H9 (cell line): ENCODE measurements around the gene PLEKHM3. TPM values are rescaled to one million over a fixed set of nuclear protein-coding genes. Genes with fewer than 3 reads are reported as not detected.

ENCODE experiments used
- DNase-seq: peaks from one replicate; pipeline ENCODE4 v3.0.0-alpha.2; 2017
- H2AFZ ChIP-seq: one replicate; pipeline ENCODE4 v1.6.1; 2013; ENCODE audit warnings: mild to moderate bottlenecking, low read length, control low read depth, moderate library complexity
- H2AK5ac ChIP-seq: 2 replicates; pipeline ENCODE4 v1.6.1; 2013; ENCODE audit warnings: low read length, control low read depth, mixed read lengths; ENCODE audit not compliant: insufficient read length
- H2BK120ac ChIP-seq: one replicate; pipeline ENCODE4 v1.6.1; 2013; ENCODE audit warnings: low read depth, mild to moderate bottlenecking, low read length, control low read depth, inconsistent platforms; ENCODE audit not compliant: poor library complexity, severe bottlenecking
- H2BK12ac ChIP-seq: 2 replicates; pipeline ENCODE4 v1.6.1; 2013; ENCODE audit warnings: low read length, control low read depth, mixed read lengths, low read depth; ENCODE audit not compliant: insufficient read length
- H2BK15ac ChIP-seq: 2 replicates; pipeline ENCODE4 v1.6.1; 2013; ENCODE audit warnings: low read depth, low read length, control low read depth
- H2BK20ac ChIP-seq: one replicate; pipeline ENCODE4 v1.6.1; 2013; ENCODE audit warnings: low read depth, mild to moderate bottlenecking, low read length, control low read depth, inconsistent platforms; ENCODE audit not compliant: poor library complexity, severe bottlenecking
- H2BK5ac ChIP-seq: 2 replicates; pipeline ENCODE4 v1.6.1; 2013; ENCODE audit warnings: low read length, control low read depth, mixed read lengths; ENCODE audit not compliant: insufficient read length
- H3K14ac ChIP-seq: 2 replicates; pipeline ENCODE4 v1.6.1; 2013; ENCODE audit warnings: low read length, control low read depth; ENCODE audit not compliant: insufficient read depth
- H3K18ac ChIP-seq: 2 replicates; pipeline ENCODE4 v1.6.1; 2013; ENCODE audit warnings: low read depth, mild to moderate bottlenecking, mixed read lengths, low read length, control low read depth; ENCODE audit not compliant: insufficient read length
- H3K23ac ChIP-seq: 2 replicates; pipeline ENCODE4 v1.6.1; 2013; ENCODE audit warnings: low read length, control low read depth, mixed read lengths, low read depth; ENCODE audit not compliant: insufficient read length
- H3K23me2 ChIP-seq: 2 replicates; pipeline ENCODE4 v1.6.1; 2013; ENCODE audit warnings: low read depth, mild to moderate bottlenecking, mixed read lengths, low read length, control low read depth; ENCODE audit not compliant: insufficient read length, poor library complexity, severe bottlenecking
- H3K27ac ChIP-seq: 2 replicates; pipeline ENCODE4 v1.5.1; 2013; ENCODE audit warnings: low read length, control low read depth, mixed read lengths, low read depth; ENCODE audit not compliant: insufficient read length
- H3K27me3 ChIP-seq: 2 replicates; pipeline ENCODE4 v1.6.1; 2013; ENCODE audit warnings: low read length, control low read depth, inconsistent platforms; ENCODE audit not compliant: insufficient read depth
- H3K4ac ChIP-seq: 2 replicates; pipeline ENCODE4 v1.6.1; 2013; ENCODE audit warnings: low read depth, mild to moderate bottlenecking, control low read depth, inconsistent platforms, low read length, moderate library complexity
- H3K4me1 ChIP-seq: 2 replicates; pipeline ENCODE4 v1.6.1; 2013; ENCODE audit warnings: low read length, control low read depth, inconsistent platforms; ENCODE audit not compliant: insufficient read depth
- H3K4me2 ChIP-seq: 2 replicates; pipeline ENCODE4 v1.6.1; 2013; ENCODE audit warnings: low read length, control low read depth, mixed read lengths; ENCODE audit not compliant: insufficient read length, insufficient read depth
- H3K56ac ChIP-seq: 2 replicates; pipeline ENCODE4 v1.6.1; 2013; ENCODE audit warnings: low read depth, mild to moderate bottlenecking, mixed read lengths, low read length, control low read depth; ENCODE audit not compliant: insufficient read length
- H3K79me1 ChIP-seq: 2 replicates; pipeline ENCODE4 v1.6.1; 2013; ENCODE audit warnings: low read depth, mild to moderate bottlenecking, moderate library complexity, low read length, control low read depth, inconsistent platforms; ENCODE audit not compliant: insufficient read depth, poor library complexity, severe bottlenecking
- H3K79me2 ChIP-seq: 2 replicates; pipeline ENCODE4 v1.6.1; 2013; ENCODE audit warnings: low read length, control low read depth, inconsistent platforms; ENCODE audit not compliant: insufficient read depth
- H3K9ac ChIP-seq: 2 replicates; pipeline ENCODE4 v1.6.1; 2013; ENCODE audit warnings: low read length, control low read depth, mixed read lengths; ENCODE audit not compliant: insufficient read length; ENCODE audit errors: extremely low read depth
- H3K9me3 ChIP-seq: one replicate; pipeline ENCODE4 v1.6.1; 2013; ENCODE audit warnings: low read depth, low read length, inconsistent platforms; ENCODE audit not compliant: control insufficient read depth
- H3T11ph ChIP-seq: one replicate; pipeline ENCODE4 v1.6.1; 2013; ENCODE audit warnings: mild to moderate bottlenecking, low read length, control low read depth, inconsistent platforms
- H4K20me1 ChIP-seq: one replicate; pipeline ENCODE4 v1.6.1; 2013; ENCODE audit not compliant: control insufficient read depth, insufficient read length, insufficient read depth
- H4K5ac ChIP-seq: 2 replicates; pipeline ENCODE4 v1.6.1; 2013; ENCODE audit warnings: low read depth, mild to moderate bottlenecking, mixed read lengths, low read length, control low read depth; ENCODE audit not compliant: insufficient read length
- H4K8ac ChIP-seq: replicated peaks from 2 replicates; pipeline ENCODE4 v1.6.1; 2013; ENCODE audit warnings: low read length, control low read depth, mixed read lengths, low read depth; ENCODE audit not compliant: insufficient read length
- H4K91ac ChIP-seq: 2 replicates; pipeline ENCODE4 v1.6.1; 2013; ENCODE audit warnings: low read depth, mild to moderate bottlenecking, moderate library complexity, mixed read lengths, low read length, control low read depth; ENCODE audit not compliant: insufficient read length
- H3K27ac Mint-ChIP-seq, 3 experiments: 2 replicates in 2 of 3; 3 replicates in 1 of 3; pipeline ENCODE4 v1.8.0; 2020 to 2021; ENCODE audit warnings: mixed read lengths in 3 of 3, mild to moderate bottlenecking in 1 of 3, moderate library complexity in 1 of 3
- H3K27me3 Mint-ChIP-seq: 2 replicates; pipeline ENCODE4 v1.8.0; 2021; ENCODE audit warnings: low read depth, mild to moderate bottlenecking, moderate library complexity, mixed read lengths
- H3K36me3 Mint-ChIP-seq, 3 experiments: 2 replicates in 2 of 3; 3 replicates in 1 of 3; pipeline ENCODE4 v1.8.0; 2020 to 2021; ENCODE audit warnings: low read depth in 3 of 3, mixed read lengths in 3 of 3; ENCODE audit not compliant: insufficient read depth in 1 of 3
- H3K4me1 Mint-ChIP-seq, 2 experiments: 2 replicates each; pipeline ENCODE4 v1.8.0; 2020; ENCODE audit warnings: mixed read lengths in 2 of 2
- H3K4me3 Mint-ChIP-seq, 2 experiments: 2 replicates in 1 of 2; 3 replicates in 1 of 2; pipeline ENCODE4 v1.8.0; 2020 to 2021; ENCODE audit warnings: mild to moderate bottlenecking in 2 of 2, mixed read lengths in 2 of 2, moderate library complexity in 1 of 2
- H3K9me3 Mint-ChIP-seq, 2 experiments: 2 replicates in 1 of 2; 3 replicates in 1 of 2; pipeline ENCODE4 v1.8.0; 2020; ENCODE audit warnings: mild to moderate bottlenecking in 2 of 2, mixed read lengths in 2 of 2, moderate library complexity in 1 of 2
- total RNA-seq: library from RNA; stranded (reverse); gene quantifications from 2 replicates; pipeline ENCODE4 v1.2.1, GENCODE V29; 2021
- TF ChIP-seq, protein P1 (sequence below): fragments of 200-600 bp; sonication (generic); conservative IDR thresholded peaks from 3 replicates; pipeline ENCODE4 v1.8.0; 2021; ENCODE audit warnings: antibody characterized with exemption, mild to moderate bottlenecking

PLEKHM3 gene
- total RNA-seq, 1 experiment from 2014 or later = 7.5 TPM

DNA sequence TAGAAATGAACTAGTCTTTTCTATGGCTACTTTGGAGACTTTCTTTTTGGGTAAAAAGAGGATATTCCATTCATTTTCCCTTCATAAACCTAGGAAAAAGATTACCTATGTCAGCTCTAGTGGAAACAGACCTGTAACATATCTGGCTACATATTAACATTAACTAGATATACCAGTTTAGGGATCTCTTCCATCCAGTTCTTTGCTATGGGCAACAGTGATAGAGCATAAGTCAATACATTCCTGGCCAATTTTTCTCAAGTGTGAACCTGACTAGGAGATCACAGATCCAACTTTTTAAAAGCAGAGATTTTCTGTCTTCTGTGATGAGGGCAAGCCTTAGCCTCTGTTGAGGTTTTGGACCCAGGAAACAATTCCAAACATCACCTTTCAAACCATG lies 34.5 kb downstream of the PLEKHM3 start:
- no peak overlapping the region for H3K27ac Mint-ChIP-seq
- Histone ChIP-seq H2BK20ac (no peak overlapping the region), H2BK5ac (no peak overlapping the region), H2BK15ac (no peak overlapping the region), H3K4ac (no peak overlapping the region), H3K27ac (no peak overlapping the region), H3K4me1 (no peaks in the 10 kb centered on the region), H4K20me1 (no peaks in the 10 kb centered on the region), H3K23ac (no peak overlapping the region), H4K91ac (no peak overlapping the region), H3K56ac (no peak overlapping the region), H2AK5ac (no peak overlapping the region), H2BK12ac (no peak overlapping the region), H3K23me2 (no peaks in the 10 kb centered on the region), H3K27me3 (no peaks in the 10 kb centered on the region), H3K4me2 (no peak overlapping the region), H3K18ac (no peak overlapping the region), H2AFZ (no peak overlapping the region), H3T11ph (no peak overlapping the region), H3K79me1 (no peaks in the 10 kb centered on the region), H3K79me2 (no peaks in the 10 kb centered on the region), H3K9me3 (no peaks in the 10 kb centered on the region), H4K5ac (no peak overlapping the region), H3K9ac (no peak overlapping the region), H2BK120ac (no peak overlapping the region), H3K14ac (no peak overlapping the region), H4K8ac (no peak overlapping the region)
- H3K4me1 Mint-ChIP-seq = no peaks in the 10 kb centered on the region
- no peak overlapping the region for H3K4me3 Mint-ChIP-seq
- H3K27me3 Mint-ChIP-seq = no peaks in the 10 kb centered on the region
- no peak for DNase-seq
- TF ChIP-seq, protein P1, sequence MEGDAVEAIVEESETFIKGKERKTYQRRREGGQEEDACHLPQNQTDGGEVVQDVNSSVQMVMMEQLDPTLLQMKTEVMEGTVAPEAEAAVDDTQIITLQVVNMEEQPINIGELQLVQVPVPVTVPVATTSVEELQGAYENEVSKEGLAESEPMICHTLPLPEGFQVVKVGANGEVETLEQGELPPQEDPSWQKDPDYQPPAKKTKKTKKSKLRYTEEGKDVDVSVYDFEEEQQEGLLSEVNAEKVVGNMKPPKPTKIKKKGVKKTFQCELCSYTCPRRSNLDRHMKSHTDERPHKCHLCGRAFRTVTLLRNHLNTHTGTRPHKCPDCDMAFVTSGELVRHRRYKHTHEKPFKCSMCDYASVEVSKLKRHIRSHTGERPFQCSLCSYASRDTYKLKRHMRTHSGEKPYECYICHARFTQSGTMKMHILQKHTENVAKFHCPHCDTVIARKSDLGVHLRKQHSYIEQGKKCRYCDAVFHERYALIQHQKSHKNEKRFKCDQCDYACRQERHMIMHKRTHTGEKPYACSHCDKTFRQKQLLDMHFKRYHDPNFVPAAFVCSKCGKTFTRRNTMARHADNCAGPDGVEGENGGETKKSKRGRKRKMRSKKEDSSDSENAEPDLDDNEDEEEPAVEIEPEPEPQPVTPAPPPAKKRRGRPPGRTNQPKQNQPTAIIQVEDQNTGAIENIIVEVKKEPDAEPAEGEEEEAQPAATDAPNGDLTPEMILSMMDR = no peak
- H3K9me3 Mint-ChIP-seq = no peaks in the 10 kb centered on the region
- no peaks in the 10 kb centered on the region for H3K36me3 Mint-ChIP-seq
